Measurements from ENCODE around the gene UBE2L3. TPM values are rescaled to one million over a fixed set of nuclear protein-coding genes. Genes with fewer than 3 reads are reported as not detected.

Gene UBE2L3
- total and polyA plus RNA-seq, 4 donors: 34.1 to 54.5 (median 41.0) TPM

- intact Hi-C loops (cut with DNase I): no loop called here
- H3K4me3 ChIP-seq (ENCODE audit: low read length in 2 of 2): no peak overlapping the region
- H3K36me3 ChIP-seq (ENCODE audit: control insufficient read depth in 1 of 2, insufficient read depth in 2 of 2, low read length in 1 of 2): no peaks in the 10 kb centered on the region
- no peaks in the 10 kb centered on the region for H3K27me3 ChIP-seq (ENCODE audit: control insufficient read depth in 1 of 2, insufficient read depth in 2 of 2, low read length in 1 of 2)
- H3K4me1 ChIP-seq (ENCODE audit: control insufficient read depth in 1 of 2, insufficient read depth in 2 of 2, low read length in 2 of 2): no peaks in the 10 kb centered on the region
- no peaks in the 10 kb centered on the region for H3K9me3 ChIP-seq (ENCODE audit: control insufficient read depth, low read length)
- no peak overlapping the region for H3K27ac ChIP-seq (ENCODE audit: low read depth in 1 of 2, low read length in 2 of 2)
- ATAC-seq (ENCODE audit: low FRiP score): no peak
- 74 to 81% methylated on average over 11 of the region's 11 CpGs for WGBS, 2 donors
- no peak for DNase-seq
These were observed 59.4 kb downstream of the UBE2L3 start for GRCh38 chr22:21626735-21627469.

GRCh38 chr22:21628386-21629254, 61.1 kb downstream of the UBE2L3 start:
- no peaks in the 10 kb centered on the region for H3K9me3 ChIP-seq (ENCODE audit: control insufficient read depth, low read length)
- intact Hi-C loops (cut with DNase I): loop anchor here in 1 of 2 donors (2.0 kb wide), 1 partner anchor 54 kb away; no protein-coding TSS in a partner anchor
- peak overlapping the region in 1 of 2 donors; percentile 6 for H3K27ac ChIP-seq (ENCODE audit: low read depth in 1 of 2, low read length in 2 of 2)
- no peak overlapping the region for H3K4me3 ChIP-seq (ENCODE audit: low read length in 2 of 2)
- no peak for ATAC-seq (ENCODE audit: low FRiP score)
- H3K36me3 ChIP-seq (ENCODE audit: control insufficient read depth in 1 of 2, insufficient read depth in 2 of 2, low read length in 1 of 2): no peaks in the 10 kb centered on the region
- 78 to 80% methylated on average over 63 to 74 of the region's 74 CpGs for WGBS, 2 donors
- H3K4me1 ChIP-seq (ENCODE audit: control insufficient read depth in 1 of 2, insufficient read depth in 2 of 2, low read length in 2 of 2): no peaks in the 10 kb centered on the region
- H3K27me3 ChIP-seq (ENCODE audit: control insufficient read depth in 1 of 2, insufficient read depth in 2 of 2, low read length in 1 of 2): no peaks in the 10 kb centered on the region
- DNase-seq: no peak

- H3K9me3 ChIP-seq (ENCODE audit: control insufficient read depth, low read length): no peaks in the 10 kb centered on the region
- H3K4me3 ChIP-seq (ENCODE audit: low read length in 2 of 2): peak within 1 kb of the TSS; percentile 19 to 55
- peak within 1 kb of the TSS in 1 of 2 donors; percentile 14 for H3K27ac ChIP-seq (ENCODE audit: low read depth in 1 of 2, low read length in 2 of 2)
- ATAC-seq (ENCODE audit: low FRiP score) (peak; percentile 95), DNase-seq (peak; percentile 95 to 98)
- no peaks in the 10 kb centered on the region for H3K27me3 ChIP-seq (ENCODE audit: control insufficient read depth in 1 of 2, insufficient read depth in 2 of 2, low read length in 1 of 2)
- H3K36me3 ChIP-seq (ENCODE audit: control insufficient read depth in 1 of 2, insufficient read depth in 2 of 2, low read length in 1 of 2): no peaks in the 10 kb centered on the region
- intact Hi-C loops (cut with DNase I): loop anchor here in 1 of 2 donors (2.0 kb wide), 1 partner anchor 55 kb away; no protein-coding TSS in a partner anchor
- H3K4me1 ChIP-seq (ENCODE audit: control insufficient read depth in 1 of 2, insufficient read depth in 2 of 2, low read length in 2 of 2): no peaks in the 10 kb centered on the region
- WGBS, 2 donors: 1% methylated on average over 89 to 93 of the region's 93 CpGs
These were observed 62.0 kb downstream of the UBE2L3 start, which contains the start of gene YDJC for GRCh38 chr22:21629255-21630149. Gene YDJC, minus strand, starts transcription at chr22:21630022. Its CDS starts 8 bp downstream, at chr22:21630014.

- ATAC-seq (ENCODE audit: low FRiP score): no peak
- no peak overlapping the region for H3K4me3 ChIP-seq (ENCODE audit: low read length in 2 of 2)
- H3K27me3 ChIP-seq (ENCODE audit: control insufficient read depth in 1 of 2, insufficient read depth in 2 of 2, low read length in 1 of 2): no peaks in the 10 kb centered on the region
- H3K4me1 ChIP-seq (ENCODE audit: control insufficient read depth in 1 of 2, insufficient read depth in 2 of 2, low read length in 2 of 2): no peaks in the 10 kb centered on the region
- H3K9me3 ChIP-seq (ENCODE audit: control insufficient read depth, low read length): no peaks in the 10 kb centered on the region
- intact Hi-C loops (cut with DNase I): no loop called here
- H3K27ac ChIP-seq (ENCODE audit: low read depth in 1 of 2, low read length in 2 of 2): no peak overlapping the region
- no peaks in the 10 kb centered on the region for H3K36me3 ChIP-seq (ENCODE audit: control insufficient read depth in 1 of 2, insufficient read depth in 2 of 2, low read length in 1 of 2)
- DNase-seq: no peak
- WGBS, 2 donors: 39 to 53% methylated on average over 4 of the region's 4 CpGs
These were observed 63.5 kb downstream of the UBE2L3 start for GRCh38 chr22:21631025-21631424.

- H3K9me3 ChIP-seq (ENCODE audit: control insufficient read depth, low read length): no peaks in the 10 kb centered on the region
- no peaks in the 10 kb centered on the region for H3K27me3 ChIP-seq (ENCODE audit: control insufficient read depth in 1 of 2, insufficient read depth in 2 of 2, low read length in 1 of 2)
- 90% methylated on average over 26 to 27 of the region's 27 CpGs for WGBS, 2 donors
- no peak within 1 kb of the TSS for H3K27ac ChIP-seq (ENCODE audit: low read depth in 1 of 2, low read length in 2 of 2)
- intact Hi-C loops (cut with DNase I): no loop called here
- H3K4me1 ChIP-seq (ENCODE audit: control insufficient read depth in 1 of 2, insufficient read depth in 2 of 2, low read length in 2 of 2): no peaks in the 10 kb centered on the region
- DNase-seq (peak in 1 of 2 donors; percentile 60), ATAC-seq (ENCODE audit: low FRiP score) (no peak)
- H3K4me3 ChIP-seq (ENCODE audit: low read length in 2 of 2): no peak within 1 kb of the TSS
- no peaks in the 10 kb centered on the region for H3K36me3 ChIP-seq (ENCODE audit: control insufficient read depth in 1 of 2, insufficient read depth in 2 of 2, low read length in 1 of 2)
These were observed 64.9 kb downstream of the UBE2L3 start, which contains the start of gene CCDC116 for GRCh38 chr22:21632237-21632895. Gene CCDC116, plus strand, starts transcription at chr22:21632760. Its CDS starts 422 bp downstream, at chr22:21633182.

- Histone ChIP-seq H3K4me1 (ENCODE audit: control insufficient read depth in 1 of 2, insufficient read depth in 2 of 2, low read length in 2 of 2) (no peaks in the 10 kb centered on the region), H3K9me3 (ENCODE audit: control insufficient read depth, low read length) (no peaks in the 10 kb centered on the region), H3K36me3 (ENCODE audit: control insufficient read depth in 1 of 2, insufficient read depth in 2 of 2, low read length in 1 of 2) (no peaks in the 10 kb centered on the region), H3K27ac (ENCODE audit: low read depth in 1 of 2, low read length in 2 of 2) (no peak overlapping the region), H3K27me3 (ENCODE audit: control insufficient read depth in 1 of 2, insufficient read depth in 2 of 2, low read length in 1 of 2) (no peaks in the 10 kb centered on the region), H3K4me3 (ENCODE audit: low read length in 2 of 2) (no peak overlapping the region)
- intact Hi-C loops (cut with DNase I): no loop called here
- DNase-seq (no peak), ATAC-seq (ENCODE audit: low FRiP score) (no peak)
- WGBS, 2 donors: 95 to 97% methylated on average over 18 of the region's 18 CpGs
These were observed 65.4 kb downstream of the UBE2L3 start for GRCh38 chr22:21632931-21633330.

- no peak for ATAC-seq (ENCODE audit: low FRiP score)
- no peak overlapping the region for H3K27ac ChIP-seq (ENCODE audit: low read depth in 1 of 2, low read length in 2 of 2)
- WGBS, 2 donors: 93 to 94% methylated on average over 4 of the region's 4 CpGs
- H3K9me3 ChIP-seq (ENCODE audit: control insufficient read depth, low read length): no peaks in the 10 kb centered on the region
- intact Hi-C loops (cut with DNase I): no loop called here
- H3K4me1 ChIP-seq (ENCODE audit: control insufficient read depth in 1 of 2, insufficient read depth in 2 of 2, low read length in 2 of 2): no peaks in the 10 kb centered on the region
- DNase-seq: no peak
- no peak overlapping the region for H3K4me3 ChIP-seq (ENCODE audit: low read length in 2 of 2)
- no peaks in the 10 kb centered on the region for H3K27me3 ChIP-seq (ENCODE audit: control insufficient read depth in 1 of 2, insufficient read depth in 2 of 2, low read length in 1 of 2)
- H3K36me3 ChIP-seq (ENCODE audit: control insufficient read depth in 1 of 2, insufficient read depth in 2 of 2, low read length in 1 of 2): no peaks in the 10 kb centered on the region
These were observed 66.0 kb downstream of the UBE2L3 start for GRCh38 chr22:21633481-21633880.

- intact Hi-C loops (cut with DNase I): no loop called here
These were observed 66.6 kb downstream of the UBE2L3 start for GRCh38 chr22:21634081-21634480.

More at GRCh38 chr22:21634081-21634480, 66.6 kb downstream of the UBE2L3 start:
- no peak overlapping the region for H3K27ac ChIP-seq (ENCODE audit: low read depth in 1 of 2, low read length in 2 of 2)
- no peak for DNase-seq
- H3K4me3 ChIP-seq (ENCODE audit: low read length in 2 of 2): no peak overlapping the region
- H3K9me3 ChIP-seq (ENCODE audit: control insufficient read depth, low read length): no peaks in the 10 kb centered on the region
- H3K4me1 ChIP-seq (ENCODE audit: control insufficient read depth in 1 of 2, insufficient read depth in 2 of 2, low read length in 2 of 2): no peaks in the 10 kb centered on the region
- 94 to 97% methylated on average over 16 of the region's 16 CpGs for WGBS, 2 donors
- H3K27me3 ChIP-seq (ENCODE audit: control insufficient read depth in 1 of 2, insufficient read depth in 2 of 2, low read length in 1 of 2): no peaks in the 10 kb centered on the region
- no peak for ATAC-seq (ENCODE audit: low FRiP score)
- no peaks in the 10 kb centered on the region for H3K36me3 ChIP-seq (ENCODE audit: control insufficient read depth in 1 of 2, insufficient read depth in 2 of 2, low read length in 1 of 2)

Data from aorta (tissue), 5 donors.